Right ventricle myocardium superior (tissue), 1 donor: Measurements from ENCODE around the gene HIBCH. TPM values are rescaled to one million over a fixed set of nuclear protein-coding genes. Genes with fewer than 3 reads are reported as not detected.
"Not testable (repeated sequence)": the region's sequence is repeated elsewhere in the genome, so short reads cannot be mapped to it uniquely, and the experiment has no call there.

Experiments used
- ATAC-seq: fragments of 200-7000 bp; cut with Tn5 transposase; one replicate; pipeline ENCODE4 v1.9.1; 2020; ENCODE audit warnings: mild to moderate bottlenecking; ENCODE audit not compliant: poor library complexity
- DNase-seq: peaks from one replicate; pipeline ENCODE4 v3.0.0-alpha.2; 2020
- intact Hi-C: fragments of 100-400 bp; cut with DNase I; formaldehyde crosslinking; loops from one replicate; pipeline ENCODE4 v1.11.2; 2022
- total RNA-seq: library from RNA; stranded (reverse); fragmentation: NEBNext Ultra II Directional; extraction: Animal tissue kit (Norgen Biotek cat#: 25700); gene quantifications from one replicate; pipeline ENCODE4 v1.2.1, GENCODE V29; 2021
- donor health status: DM: no; HTN: yes; CAD: no; lungs with severe emphysema.

HIBCH gene
- total RNA-seq, 1 donor from 2014 or later: 22.5 TPM

- ATAC-seq (no peak), DNase-seq (no peak)
- intact Hi-C loops: loop anchor here (5.0 kb wide), 1 partner anchor 185 kb away; no protein-coding TSS in a partner anchor
Measured at GRCh38 chr2:190271783-190272456, 47.7 kb downstream of the HIBCH start.

- no peak for ATAC-seq
- intact Hi-C loops: loop anchor here (5.0 kb wide), 1 partner anchor 183 kb away; no protein-coding TSS in a partner anchor
- DNase-seq: no peak
Measured at GRCh38 chr2:190270298-190270697, 49.3 kb downstream of the HIBCH start.

- not testable (repeated sequence) for ATAC-seq, DNase-seq
- intact Hi-C loops: loop anchor here (5.0 kb wide), 1 partner anchor 182 kb away; no protein-coding TSS in a partner anchor
Measured at GRCh38 chr2:190269699-190270098, 49.9 kb downstream of the HIBCH start.

- DNase-seq (no peak), ATAC-seq (no peak)
- intact Hi-C loops: no loop called here
Measured at GRCh38 chr2:190267302-190267701, 52.3 kb downstream of the HIBCH start.

GRCh38 chr2:190266314-190266713, 53.3 kb downstream of the HIBCH start:
- ATAC-seq: no peak
- DNase-seq: no peak
- intact Hi-C loops: no loop called here

- no peak for DNase-seq
- intact Hi-C loops: no loop called here
- peak; percentile 63 for ATAC-seq
Measured at GRCh38 chr2:190261851-190262250, 57.8 kb downstream of the HIBCH start.

- ATAC-seq: no peak
- no peak for DNase-seq
Measured at GRCh38 chr2:190256087-190256486, 63.5 kb downstream of the HIBCH start.

GRCh38 chr2:190255676-190256075, 64.0 kb downstream of the HIBCH start:
- intact Hi-C loops: no loop called here
- ATAC-seq (no peak), DNase-seq (no peak)

More at GRCh38 chr2:190256087-190256486, 63.5 kb downstream of the HIBCH start:
- intact Hi-C loops: no loop called here

- intact Hi-C loops: no loop called here
- no peak for DNase-seq
- no peak for ATAC-seq
Measured at GRCh38 chr2:190254063-190254850, 65.4 kb downstream of the HIBCH start.

- intact Hi-C loops: no loop called here
- no peak for DNase-seq
- no peak for ATAC-seq
Measured at GRCh38 chr2:190250421-190250820, 69.2 kb downstream of the HIBCH start.

- ATAC-seq: peak; percentile 12
- no peak for DNase-seq
- intact Hi-C loops: no loop called here
Measured at GRCh38 chr2:190235551-190236075, 84.0 kb downstream of the HIBCH start.

GRCh38 chr2:190235101-190235500, 84.5 kb downstream of the HIBCH start:
- ATAC-seq: no peak
- DNase-seq: no peak
- intact Hi-C loops: no loop called here

- intact Hi-C loops, ATAC-seq: not testable (repeated sequence)
- peak; percentile 37 for DNase-seq
Measured at GRCh38 chr2:190223989-190224388, 95.6 kb downstream of the HIBCH start.

- DNase-seq, intact Hi-C loops, ATAC-seq: not testable (repeated sequence)
Measured at GRCh38 chr2:190222745-190223144, 96.9 kb downstream of the HIBCH start.

- ATAC-seq: no peak
- DNase-seq: no peak
- intact Hi-C loops: no loop called here
Measured at GRCh38 chr2:190221429-190221828, 98.2 kb downstream of the HIBCH start.

- intact Hi-C loops: no loop called here
- ATAC-seq (no peak), DNase-seq (no peak)
Measured at GRCh38 chr2:190219186-190219585, 100.4 kb downstream of the HIBCH start.

- ATAC-seq (no peak), DNase-seq (no peak)
- intact Hi-C loops: no loop called here
Measured at GRCh38 chr2:190217616-190218015, 102.0 kb downstream of the HIBCH start.

GRCh38 chr2:190216829-190217228, 102.8 kb downstream of the HIBCH start:
- DNase-seq: peak; percentile 55
- ATAC-seq: no peak
- intact Hi-C loops: no loop called here

- ATAC-seq (no peak), DNase-seq (no peak)
- intact Hi-C loops: no loop called here
Measured at GRCh38 chr2:190215620-190216019, 104.0 kb downstream of the HIBCH start.
